Naive B cell (primary cell): Measurements from ENCODE around the gene CCDC69. TPM values are rescaled to one million over a fixed set of nuclear protein-coding genes. Genes with fewer than 3 reads are reported as not detected.
"Not testable (repeated sequence)": the region's sequence is repeated elsewhere in the genome, so short reads cannot be mapped to it uniquely, and the experiment has no call there.

Experiments
- ATAC-seq, 2 donors: fragments of 150-1000 bp; cut with Tn5 transposase; 2 replicates each; pipeline ENCODE4 v1.10.0; 2021; ENCODE audit warnings: low read depth in 2 of 2, mild to moderate bottlenecking in 2 of 2, moderate library complexity in 2 of 2
- DNase-seq: peaks from one replicate; pipeline ENCODE4 v3.0.0; 2022
- H3K27ac Mint-ChIP-seq, 6 donors: one replicate each; pipeline ENCODE4 v1.8.0; 2020 to 2022; ENCODE audit warnings: mild to moderate bottlenecking in 6 of 6, mixed read lengths in 6 of 6, moderate library complexity in 5 of 6, inconsistent platforms in 2 of 6
- H3K27me3 Mint-ChIP-seq, 3 donors: one replicate each; pipeline ENCODE4 v1.8.0; 2021 to 2022; ENCODE audit warnings: mixed read lengths in 3 of 3, mild to moderate bottlenecking in 1 of 3
- H3K36me3 Mint-ChIP-seq, 2 donors: one replicate each; pipeline ENCODE4 v1.8.0; 2020 to 2022; ENCODE audit warnings: mixed read lengths in 2 of 2, inconsistent platforms in 1 of 2, mild to moderate bottlenecking in 1 of 2
- H3K4me1 Mint-ChIP-seq, 3 donors: one replicate each; pipeline ENCODE4 v1.8.0; 2020 to 2022; ENCODE audit warnings: mixed read lengths in 3 of 3, inconsistent platforms in 1 of 3, mild to moderate bottlenecking in 1 of 3, moderate library complexity in 1 of 3
- H3K4me3 Mint-ChIP-seq, 8 donors: one replicate each; pipeline ENCODE4 v1.8.0; 2020 to 2022; ENCODE audit warnings: mild to moderate bottlenecking in 8 of 8, mixed read lengths in 8 of 8, moderate library complexity in 8 of 8, inconsistent platforms in 2 of 8
- H3K9me3 Mint-ChIP-seq, 7 donors: one replicate each; pipeline ENCODE4 v1.8.0; 2020 to 2022; ENCODE audit warnings: mixed read lengths in 7 of 7, mild to moderate bottlenecking in 5 of 7, inconsistent platforms in 2 of 7, moderate library complexity in 1 of 7
- polyA plus RNA-seq, 6 donors: library from polyadenylated mRNA; unstranded; fragments of 300-500 nt; fragmentation: Illumina TruSeq; gene quantifications; one replicate each; pipeline ENCODE4 v1.2.3, GENCODE V29; 2021; ENCODE audit warnings: low read depth in 6 of 6

Gene CCDC69
- polyA plus RNA-seq, 6 donors from 2014 or later = 76.4 to 143 (median 98.1) TPM

- Mint-ChIP-seq H3K36me3 (no peaks in the 10 kb centered on the region), H3K27me3 (no peaks in the 10 kb centered on the region), H3K4me1 (peaks cover 57 to 92% (median 82%) of the 10 kb centered on the region in 3 donors), H3K4me3 (peak overlapping the region in 6 of 8 donors; percentile 22 to 77 (median 55)), H3K27ac (peak overlapping the region in 4 of 6 donors; percentile 49 to 91 (median 80)), H3K9me3 (no peaks in the 10 kb centered on the region)
- DNase-seq (no peak), ATAC-seq (peak; percentile 34 to 37)
Measured at GRCh38 chr5:151240924-151241635, 17.2 kb upstream of the CCDC69 start.

- Mint-ChIP-seq H3K4me3 (peak overlapping the region in 3 of 8 donors; percentile 25 to 77 (median 45)), H3K4me1 (peaks cover 62 to 94% (median 88%) of the 10 kb centered on the region in 3 donors), H3K27ac (peak overlapping the region; percentile 1 to 91 (median 78))
- H3K27me3 Mint-ChIP-seq, DNase-seq, H3K36me3 Mint-ChIP-seq, H3K9me3 Mint-ChIP-seq, ATAC-seq: not testable (repeated sequence)
Measured at GRCh38 chr5:151240268-151240835, 16.5 kb upstream of the CCDC69 start.

- peak overlapping the region; percentile 58 to 92 (median 80) for H3K4me3 Mint-ChIP-seq
- peak in 1 of 2 donors; percentile 32 for ATAC-seq
- peak overlapping the region; percentile 78 to 98 (median 91) for H3K27ac Mint-ChIP-seq
- H3K9me3 Mint-ChIP-seq = peaks cover 0 to 3% (median 0%) of the 10 kb centered on the region in 7 donors
- H3K36me3 Mint-ChIP-seq = no peaks in the 10 kb centered on the region
- DNase-seq = peak; percentile 57
- no peaks in the 10 kb centered on the region for H3K27me3 Mint-ChIP-seq
- H3K4me1 Mint-ChIP-seq = peaks cover 68 to 99% (median 95%) of the 10 kb centered on the region in 3 donors
Measured at GRCh38 chr5:151239237-151239861, 15.5 kb upstream of the CCDC69 start.

GRCh38 chr5:151238303-151238741 lies 14.4 kb upstream of the CCDC69 start:
- DNase-seq = peak; percentile 74
- peak overlapping the region; percentile 78 to 98 (median 91) for H3K27ac Mint-ChIP-seq
- peak; percentile 47 to 58 for ATAC-seq
- peaks cover 68 to 100% (median 95%) of the 10 kb centered on the region in 3 donors for H3K4me1 Mint-ChIP-seq
- no peaks in the 10 kb centered on the region for H3K36me3 Mint-ChIP-seq
- H3K9me3 Mint-ChIP-seq = peaks cover 0 to 3% (median 0%) of the 10 kb centered on the region in 7 donors
- H3K27me3 Mint-ChIP-seq = no peaks in the 10 kb centered on the region
- peak overlapping the region; percentile 55 to 92 (median 82) for H3K4me3 Mint-ChIP-seq

- DNase-seq (no peak), ATAC-seq (no peak)
- H3K4me1 Mint-ChIP-seq = peaks cover 73 to 100% (median 96%) of the 10 kb centered on the region in 3 donors
- no peaks in the 10 kb centered on the region for H3K36me3 Mint-ChIP-seq
- H3K27me3 Mint-ChIP-seq = no peaks in the 10 kb centered on the region
- H3K27ac Mint-ChIP-seq = peak overlapping the region in 5 of 6 donors; percentile 78 to 98 (median 91)
- H3K4me3 Mint-ChIP-seq = peak overlapping the region in 7 of 8 donors; percentile 55 to 92 (median 79)
- peaks cover 0 to 3% (median 0%) of the 10 kb centered on the region in 7 donors for H3K9me3 Mint-ChIP-seq
Measured at GRCh38 chr5:151237685-151238084, 13.8 kb upstream of the CCDC69 start.

- peak overlapping the region in 3 of 8 donors; percentile 41 to 79 (median 66) for H3K4me3 Mint-ChIP-seq
- no peak for DNase-seq
- no peaks in the 10 kb centered on the region for H3K36me3 Mint-ChIP-seq
- H3K27me3 Mint-ChIP-seq = no peaks in the 10 kb centered on the region
- H3K4me1 Mint-ChIP-seq = peaks cover 72 to 100% (median 95%) of the 10 kb centered on the region in 3 donors
- H3K27ac Mint-ChIP-seq = peak overlapping the region in 4 of 6 donors; percentile 45 to 90 (median 82)
- no peak for ATAC-seq
- peaks cover 0 to 3% (median 0%) of the 10 kb centered on the region in 7 donors for H3K9me3 Mint-ChIP-seq
Measured at GRCh38 chr5:151236888-151237287, 13.0 kb upstream of the CCDC69 start.

GRCh38 chr5:151235239-151235571 lies 11.3 kb upstream of the CCDC69 start:
- Mint-ChIP-seq H3K27ac (peak overlapping the region; percentile 90 to 98 (median 96)), H3K4me3 (peak overlapping the region; percentile 2 to 90 (median 86)), H3K4me1 (peaks cover 64 to 100% (median 86%) of the 10 kb centered on the region in 3 donors)
- not testable (repeated sequence) for H3K27me3 Mint-ChIP-seq, H3K36me3 Mint-ChIP-seq, H3K9me3 Mint-ChIP-seq, DNase-seq, ATAC-seq

GRCh38 chr5:151234476-151235238 lies 10.8 kb upstream of the CCDC69 start:
- Mint-ChIP-seq H3K4me3 (peak overlapping the region; percentile 2 to 89 (median 86)), H3K36me3 (no peaks in the 10 kb centered on the region), H3K27ac (peak overlapping the region; percentile 90 to 98 (median 96)), H3K4me1 (peaks cover 61 to 98% (median 84%) of the 10 kb centered on the region in 3 donors), H3K9me3 (peaks cover 0 to 3% (median 0%) of the 10 kb centered on the region in 7 donors), H3K27me3 (no peaks in the 10 kb centered on the region)
- DNase-seq (no peak), ATAC-seq (peak; percentile 56 to 61)

GRCh38 chr5:151233616-151234085 lies 9.8 kb upstream of the CCDC69 start:
- peak; percentile 60 to 61 for ATAC-seq
- H3K4me1 Mint-ChIP-seq = peaks cover 59 to 90% (median 75%) of the 10 kb centered on the region in 3 donors
- peak; percentile 45 for DNase-seq

GRCh38 chr5:151231359-151231758 lies 7.5 kb upstream of the CCDC69 start:
- Mint-ChIP-seq H3K4me3 (peak overlapping the region in 1 of 8 donors; percentile 35), H3K27ac (peak overlapping the region in 1 of 6 donors; percentile 15), H3K4me1 (peaks cover 50 to 84% (median 65%) of the 10 kb centered on the region in 3 donors), H3K9me3 (peaks cover 0 to 3% (median 0%) of the 10 kb centered on the region in 7 donors), H3K27me3 (no peaks in the 10 kb centered on the region), H3K36me3 (no peaks in the 10 kb centered on the region)
- ATAC-seq (no peak), DNase-seq (no peak)

More at GRCh38 chr5:151233616-151234085, 9.8 kb upstream of the CCDC69 start:
- Mint-ChIP-seq H3K4me3 (peak overlapping the region in 7 of 8 donors; percentile 71 to 89 (median 87)), H3K27ac (peak overlapping the region; percentile 90 to 98 (median 96)), H3K36me3 (no peaks in the 10 kb centered on the region), H3K27me3 (no peaks in the 10 kb centered on the region), H3K9me3 (peaks cover 0 to 3% (median 0%) of the 10 kb centered on the region in 7 donors)

- DNase-seq (no peak), ATAC-seq (no peak)
- H3K36me3 Mint-ChIP-seq = no peaks in the 10 kb centered on the region
- no peaks in the 10 kb centered on the region for H3K9me3 Mint-ChIP-seq
- no peaks in the 10 kb centered on the region for H3K27me3 Mint-ChIP-seq
- peak overlapping the region in 1 of 6 donors; percentile 33 for H3K27ac Mint-ChIP-seq
- peak overlapping the region in 1 of 8 donors; percentile 29 for H3K4me3 Mint-ChIP-seq
- peaks cover 46 to 80% (median 59%) of the 10 kb centered on the region in 3 donors for H3K4me1 Mint-ChIP-seq
Measured at GRCh38 chr5:151230048-151230680, 6.3 kb upstream of the CCDC69 start.

- Mint-ChIP-seq H3K4me3 (no peak overlapping the region), H3K4me1 (peaks cover 44 to 78% (median 58%) of the 10 kb centered on the region in 3 donors)
Measured at GRCh38 chr5:151228986-151229385, 5.1 kb upstream of the CCDC69 start.

More at GRCh38 chr5:151228986-151229385, 5.1 kb upstream of the CCDC69 start:
- no peaks in the 10 kb centered on the region for H3K27me3 Mint-ChIP-seq
- H3K27ac Mint-ChIP-seq = peak overlapping the region in 1 of 6 donors; percentile 5
- H3K9me3 Mint-ChIP-seq = no peaks in the 10 kb centered on the region
- DNase-seq = no peak
- H3K36me3 Mint-ChIP-seq = peaks cover 0 to 5% of the 10 kb centered on the region in 2 donors
- ATAC-seq = no peak
